ENCODE data around the gene CEP43. TPM values are rescaled to one million over a fixed set of nuclear protein-coding genes. Genes with fewer than 3 reads are reported as not detected.

The CEP43 gene, protein sequence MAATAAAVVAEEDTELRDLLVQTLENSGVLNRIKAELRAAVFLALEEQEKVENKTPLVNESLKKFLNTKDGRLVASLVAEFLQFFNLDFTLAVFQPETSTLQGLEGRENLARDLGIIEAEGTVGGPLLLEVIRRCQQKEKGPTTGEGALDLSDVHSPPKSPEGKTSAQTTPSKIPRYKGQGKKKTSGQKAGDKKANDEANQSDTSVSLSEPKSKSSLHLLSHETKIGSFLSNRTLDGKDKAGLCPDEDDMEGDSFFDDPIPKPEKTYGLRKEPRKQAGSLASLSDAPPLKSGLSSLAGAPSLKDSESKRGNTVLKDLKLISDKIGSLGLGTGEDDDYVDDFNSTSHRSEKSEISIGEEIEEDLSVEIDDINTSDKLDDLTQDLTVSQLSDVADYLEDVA
- total RNA-seq = 10.6 and 13.4 TPM in 2 replicates

DNA sequence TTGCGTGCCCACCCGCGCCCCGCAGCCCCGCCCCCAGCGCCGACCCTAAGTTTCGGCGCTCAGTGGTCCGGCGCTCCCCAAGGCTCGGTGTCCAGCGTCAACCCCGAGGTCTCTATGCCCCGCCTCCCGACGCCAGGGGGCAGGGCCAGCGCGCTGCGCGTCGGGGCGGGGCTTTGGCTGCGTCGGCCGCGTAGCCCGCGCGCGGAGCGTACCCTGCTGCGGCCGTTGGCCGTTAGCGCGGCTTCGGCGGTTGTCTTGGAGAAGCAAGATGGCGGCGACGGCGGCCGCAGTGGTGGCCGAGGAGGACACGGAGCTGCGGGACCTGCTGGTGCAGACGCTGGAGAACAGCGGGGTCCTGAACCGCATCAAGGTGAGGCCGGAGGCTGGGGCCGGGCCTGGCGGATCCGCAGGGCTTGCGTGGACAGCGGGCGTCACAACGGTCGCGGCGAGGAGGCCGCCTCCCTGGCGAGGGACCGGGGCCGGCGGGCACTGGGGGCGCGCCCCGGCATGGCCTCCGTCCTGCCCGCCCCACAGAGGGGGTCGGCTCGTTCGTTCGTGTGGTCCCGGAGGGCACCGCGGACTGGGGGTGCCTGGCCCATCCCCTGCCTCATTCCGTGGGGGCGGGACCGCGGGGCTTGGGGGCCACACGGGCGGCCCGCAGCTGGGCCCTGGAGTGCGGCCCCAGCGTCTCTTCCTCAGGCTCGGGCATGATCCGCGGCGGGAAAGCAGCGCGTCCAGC, at the start of gene CEP43:
CEP43 (plus strand) TSS at position 253 of the 739 bp plus-strand sequence; CDS start at position 269, 16 bp downstream.

DNA sequence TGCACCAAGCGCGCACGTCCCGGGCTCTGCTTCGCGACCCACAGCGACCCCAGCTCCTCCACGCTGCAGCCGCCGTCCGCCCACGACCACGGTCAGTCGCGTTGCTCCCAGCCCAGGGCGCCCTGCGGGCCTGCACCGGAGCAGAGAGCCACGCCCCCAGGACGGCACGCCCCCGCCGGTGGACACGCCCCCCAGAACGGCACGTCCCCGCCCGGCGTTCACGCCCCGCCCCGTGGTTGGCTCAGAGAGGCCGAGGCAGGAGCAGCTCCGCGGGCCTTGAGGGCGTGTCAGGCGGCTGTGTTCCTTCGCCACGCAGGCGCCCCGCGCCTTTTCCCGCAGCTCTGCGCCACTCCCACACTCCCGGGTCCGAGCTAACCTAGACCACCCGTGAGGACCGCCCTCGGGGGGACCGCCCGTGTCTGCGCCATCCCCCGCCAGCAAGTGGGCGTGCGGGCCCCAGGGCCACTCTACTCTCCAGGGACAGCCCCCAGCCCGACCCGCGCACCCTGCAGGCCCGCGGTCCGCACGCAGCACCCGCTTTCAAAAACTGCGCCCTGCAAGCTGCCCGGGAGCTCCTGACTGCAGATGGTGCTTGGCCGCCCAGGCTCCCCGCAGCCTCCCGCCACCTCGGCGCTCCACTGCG, 42.6 kb upstream of the CEP43 start, which contains the start of gene RNASET2:
RNASET2 (minus strand) TSS at position 107 of the 643 bp plus-strand sequence. CDS start 368 bp downstream, outside the sequence.

Other genes starting within 250 kb of the CEP43 start
- gene RNASET2, start 42.8 kb upstream of the CEP43 start, total RNA-seq = 37.9 and 103 TPM in 2 replicates
- not detected in 2 replicates for gene CCR6, start 123.7 kb downstream of the CEP43 start, total RNA-seq
- gene GPR31, start 158.6 kb downstream of the CEP43 start, total RNA-seq = not detected in 2 replicates

Measured in tracheal epithelial cell (primary cell).